IPS DF 6.9 (cell line): Measurements from ENCODE around the gene ABCA12.

Experiments
- DNase-seq: peaks from one replicate; pipeline ENCODE4 v3.0.0-alpha.2; 2013; ENCODE audit warnings: low read depth, low spot score
- H3K27ac ChIP-seq: one replicate; pipeline ENCODE4 v1.5.1; 2013; ENCODE audit warnings: low read length, control low read depth
- H3K27me3 ChIP-seq: 2 replicates; pipeline ENCODE4 v1.6.1; 2013; ENCODE audit warnings: mild to moderate bottlenecking, low read length; ENCODE audit not compliant: control insufficient read depth, insufficient read depth
- H3K36me3 ChIP-seq: 2 replicates; pipeline ENCODE4 v1.6.1; 2013; ENCODE audit warnings: low read length; ENCODE audit not compliant: control insufficient read depth, insufficient read depth
- H3K4me1 ChIP-seq: 2 replicates; pipeline ENCODE4 v1.6.1; 2013; ENCODE audit warnings: low read length; ENCODE audit not compliant: control insufficient read depth, insufficient read depth
- H3K4me3 ChIP-seq: 2 replicates; pipeline ENCODE4 v1.5.1; 2013; ENCODE audit warnings: mild to moderate bottlenecking, low read length
- H3K9me3 ChIP-seq: 2 replicates; pipeline ENCODE4 v1.6.1; 2013; ENCODE audit warnings: low read length, inconsistent platforms; ENCODE audit not compliant: control insufficient read depth, insufficient read depth
- WGBS: extraction: QIAGEN DNeasy Blood & Tissue Kit; methylation state at CpG from one replicate; pipeline ENCODE4 v1.1.7; 2013; ENCODE audit warnings: mixed read lengths, missing lambda C conversion rate; ENCODE audit not compliant: insufficient read length, insufficient coverage; 5-methylcytosine and 5-hydroxymethylcytosine counted together

The ABCA12 gene

DNA sequence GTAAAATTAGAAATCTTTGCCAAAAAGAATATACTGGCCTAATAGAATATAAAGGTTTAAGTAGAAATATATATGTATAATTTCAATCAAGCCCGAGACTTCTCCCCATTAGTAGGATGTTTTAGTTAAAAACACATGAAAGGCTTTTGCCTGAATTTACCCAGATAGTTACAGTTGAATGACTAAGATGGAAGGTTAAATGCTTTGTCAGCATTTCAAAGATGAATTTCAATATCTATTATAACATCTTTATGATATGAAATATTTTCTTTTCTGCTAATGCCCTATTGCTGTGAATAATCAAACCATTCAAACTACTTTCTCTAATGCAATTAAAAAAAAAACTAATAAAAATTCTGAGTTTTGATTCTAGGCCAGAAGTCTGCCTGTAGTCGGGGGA lies 18.0 kb upstream of the ABCA12 start:
- WGBS = no CpG with 5 or more reads among the region's 2 CpGs
- H3K27ac ChIP-seq = no peak overlapping the region
- no peaks in the 10 kb centered on the region for H3K36me3 ChIP-seq
- H3K4me3 ChIP-seq = no peak overlapping the region
- H3K4me1 ChIP-seq = no peaks in the 10 kb centered on the region
- DNase-seq = no peak
- no peaks in the 10 kb centered on the region for H3K9me3 ChIP-seq
- H3K27me3 ChIP-seq = no peaks in the 10 kb centered on the region

DNA sequence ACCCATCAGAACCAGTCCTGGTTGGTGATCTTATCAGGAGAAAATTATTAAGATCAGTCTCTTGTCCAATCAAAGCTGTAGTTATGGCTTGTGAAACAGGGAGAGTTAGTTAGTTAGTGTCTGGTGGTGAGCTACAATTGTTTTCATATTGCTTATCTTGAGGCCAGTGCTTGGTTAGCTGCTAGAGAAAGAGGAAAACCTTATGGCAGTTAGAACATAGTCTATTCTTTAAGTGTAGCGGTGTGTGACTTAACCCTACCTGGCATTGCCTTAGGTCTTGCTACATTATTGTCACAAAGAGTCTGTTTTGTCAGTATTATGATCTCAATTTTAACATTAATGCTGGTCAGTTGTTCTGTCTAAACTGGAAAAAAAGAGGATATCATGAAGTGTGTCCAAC lies 11.5 kb upstream of the ABCA12 start:
- Histone ChIP-seq H3K4me3 (no peak overlapping the region), H3K27ac (no peak overlapping the region), H3K4me1 (no peaks in the 10 kb centered on the region), H3K27me3 (no peaks in the 10 kb centered on the region), H3K9me3 (no peaks in the 10 kb centered on the region), H3K36me3 (no peaks in the 10 kb centered on the region)
- WGBS = no CpG with 5 or more reads among the region's 1 CpG
- DNase-seq = no peak

DNA sequence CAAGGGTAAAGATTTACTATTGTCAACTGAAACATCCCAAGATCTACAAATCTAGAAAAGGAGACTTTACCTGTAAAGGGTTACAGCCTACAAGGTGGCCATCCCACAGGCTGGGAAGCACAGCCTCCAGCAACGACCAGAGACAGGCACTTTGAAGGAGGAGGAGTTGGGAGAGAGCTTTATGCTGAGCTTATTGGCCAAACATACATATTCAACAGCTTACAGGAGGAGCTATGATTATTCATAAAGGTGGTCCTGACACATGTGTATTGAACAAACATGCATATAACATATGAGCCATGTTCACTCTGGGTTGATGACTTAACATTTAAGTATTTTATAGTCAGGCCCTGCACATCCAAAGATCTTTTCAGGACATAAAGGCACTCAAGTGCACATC lies 11.1 kb upstream of the ABCA12 start:
- no peaks in the 10 kb centered on the region for H3K9me3 ChIP-seq
- no peaks in the 10 kb centered on the region for H3K4me1 ChIP-seq
- no peak overlapping the region for H3K27ac ChIP-seq
- no peak for DNase-seq
- no peak overlapping the region for H3K4me3 ChIP-seq
- no peaks in the 10 kb centered on the region for H3K36me3 ChIP-seq
- no CpG with 5 or more reads among the region's 1 CpG for WGBS
- H3K27me3 ChIP-seq = no peaks in the 10 kb centered on the region

DNA sequence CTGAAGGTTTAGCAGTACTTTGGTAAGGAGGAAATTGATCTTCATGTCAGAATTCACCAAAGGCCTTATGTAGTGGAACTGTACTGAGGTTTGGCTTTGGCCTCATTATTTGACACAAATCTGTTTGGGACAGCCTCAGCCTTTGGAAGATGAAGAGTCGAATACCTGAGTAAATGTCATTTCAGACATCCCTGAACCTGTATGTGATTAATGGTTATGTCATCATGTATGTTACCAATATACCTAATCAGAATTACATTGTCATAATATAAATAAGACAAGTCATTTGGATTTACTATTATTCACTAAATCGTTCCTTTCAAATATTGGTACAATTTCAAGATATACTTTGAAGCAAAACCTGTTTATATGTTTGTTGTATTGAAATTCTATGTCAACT lies 10.6 kb upstream of the ABCA12 start:
- H3K27me3 ChIP-seq = no peaks in the 10 kb centered on the region
- DNase-seq = no peak
- no peak overlapping the region for H3K4me3 ChIP-seq
- WGBS = no CpG with 5 or more reads among the region's 2 CpGs
- no peaks in the 10 kb centered on the region for H3K9me3 ChIP-seq
- no peaks in the 10 kb centered on the region for H3K4me1 ChIP-seq
- H3K27ac ChIP-seq = no peak overlapping the region
- no peaks in the 10 kb centered on the region for H3K36me3 ChIP-seq

DNA sequence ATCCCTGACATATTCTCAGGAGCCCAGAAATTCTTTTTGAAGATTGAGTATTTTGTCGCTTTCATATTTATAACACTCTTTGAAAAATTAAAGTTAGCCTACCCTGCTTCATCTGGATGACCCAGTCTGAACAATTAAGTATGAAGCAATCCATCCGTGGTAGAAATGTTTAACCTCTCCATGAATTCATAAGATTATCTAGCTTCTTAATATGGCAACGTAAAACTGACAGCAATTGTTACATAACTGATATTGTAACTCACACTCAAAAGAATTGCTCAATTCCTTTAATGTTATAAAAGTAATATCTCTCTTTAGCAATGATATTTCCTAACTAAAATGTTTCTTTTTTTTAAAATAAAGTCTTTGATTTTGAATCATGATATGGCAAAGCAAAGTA lies 7.2 kb upstream of the ABCA12 start:
- Histone ChIP-seq H3K36me3 (no peaks in the 10 kb centered on the region), H3K9me3 (no peaks in the 10 kb centered on the region), H3K27me3 (no peaks in the 10 kb centered on the region), H3K4me3 (no peak overlapping the region), H3K4me1 (no peaks in the 10 kb centered on the region), H3K27ac (no peak overlapping the region)
- no peak for DNase-seq
- WGBS = no CpG with 5 or more reads among the region's 3 CpGs

DNA sequence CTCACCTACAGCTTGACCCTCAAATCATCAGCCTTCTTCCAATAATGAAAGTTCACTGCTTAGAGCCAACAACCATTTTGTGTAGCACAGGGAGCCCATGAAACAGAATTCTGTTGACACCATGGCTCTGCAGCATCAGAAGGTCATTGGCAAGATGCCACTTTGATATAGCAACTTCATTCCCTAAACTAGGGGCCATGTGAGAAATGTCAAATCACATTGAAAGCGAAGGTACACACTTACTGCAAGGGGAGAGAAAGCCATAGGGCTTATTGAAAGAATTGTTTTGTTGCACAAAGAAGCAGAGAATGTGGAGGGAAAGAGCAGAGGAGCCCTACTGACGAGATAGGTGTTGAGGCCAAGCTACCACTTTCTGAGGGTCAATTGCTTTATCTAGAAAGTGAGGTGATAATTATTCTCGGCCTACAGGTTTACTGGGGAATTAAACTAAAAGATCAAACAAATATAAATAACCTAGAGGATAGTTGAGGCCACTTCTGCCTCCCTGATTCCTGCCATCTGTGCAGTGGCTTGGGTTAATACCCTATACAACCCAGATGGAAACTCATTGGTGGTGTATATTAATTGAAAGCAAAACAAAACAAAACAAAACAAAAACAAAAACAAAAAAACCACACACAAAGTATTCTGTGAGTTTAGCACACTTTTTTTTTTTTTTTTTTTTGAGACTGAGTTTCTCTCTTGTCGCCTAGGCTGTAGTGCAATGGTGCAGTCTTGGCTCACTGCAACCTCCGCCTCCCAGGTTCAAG lies 5.9 kb upstream of the ABCA12 start:
- Histone ChIP-seq H3K4me1 (no peaks in the 10 kb centered on the region), H3K9me3 (no peaks in the 10 kb centered on the region), H3K27ac (no peak overlapping the region), H3K4me3 (no peak overlapping the region), H3K27me3 (no peaks in the 10 kb centered on the region), H3K36me3 (no peaks in the 10 kb centered on the region)
- WGBS = no CpG with 5 or more reads among the region's 5 CpGs
- DNase-seq = no peak

DNA sequence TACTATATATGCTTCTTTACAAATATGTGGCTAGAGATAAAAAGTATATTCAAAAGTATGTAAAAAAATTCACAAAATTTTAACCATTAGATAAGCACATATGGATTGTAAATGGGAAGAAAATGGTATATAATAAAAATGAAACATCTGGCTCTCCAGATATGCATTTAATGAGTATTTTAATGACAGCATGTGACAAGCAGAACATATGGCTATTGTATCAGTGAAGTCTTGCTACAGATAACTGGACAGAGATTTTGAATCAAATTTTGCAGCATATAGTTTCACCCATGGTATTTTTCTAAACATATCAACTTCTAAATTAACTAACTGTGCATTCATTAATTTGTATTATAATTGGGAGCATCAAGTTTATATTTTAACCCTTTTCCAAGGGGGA lies 5.0 kb upstream of the ABCA12 start:
- H3K27ac ChIP-seq = no peak overlapping the region
- no peaks in the 10 kb centered on the region for H3K36me3 ChIP-seq
- no peaks in the 10 kb centered on the region for H3K27me3 ChIP-seq
- H3K9me3 ChIP-seq = no peaks in the 10 kb centered on the region
- H3K4me1 ChIP-seq = no peaks in the 10 kb centered on the region
- no peak for DNase-seq
- no peak overlapping the region for H3K4me3 ChIP-seq

DNA sequence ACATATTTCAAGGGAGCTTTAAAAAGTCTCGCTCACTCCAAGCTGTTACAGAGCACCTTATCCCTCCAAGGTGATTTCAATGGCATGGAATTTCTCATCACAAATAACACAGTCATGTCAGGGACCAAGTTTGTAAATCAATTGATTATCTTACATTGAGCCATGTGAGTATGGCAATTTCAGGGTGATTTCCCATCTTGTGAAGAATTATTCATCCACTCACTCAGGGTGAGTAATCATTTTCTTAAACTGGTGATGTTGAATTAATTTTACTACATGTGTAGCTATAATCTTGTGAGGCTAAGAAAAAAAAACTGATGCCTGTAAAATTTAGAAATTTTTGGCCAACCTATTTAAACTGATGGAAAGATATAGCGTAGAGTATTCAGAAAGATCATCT lies 3.3 kb upstream of the ABCA12 start:
- H3K4me1 ChIP-seq = no peaks in the 10 kb centered on the region

DNA sequence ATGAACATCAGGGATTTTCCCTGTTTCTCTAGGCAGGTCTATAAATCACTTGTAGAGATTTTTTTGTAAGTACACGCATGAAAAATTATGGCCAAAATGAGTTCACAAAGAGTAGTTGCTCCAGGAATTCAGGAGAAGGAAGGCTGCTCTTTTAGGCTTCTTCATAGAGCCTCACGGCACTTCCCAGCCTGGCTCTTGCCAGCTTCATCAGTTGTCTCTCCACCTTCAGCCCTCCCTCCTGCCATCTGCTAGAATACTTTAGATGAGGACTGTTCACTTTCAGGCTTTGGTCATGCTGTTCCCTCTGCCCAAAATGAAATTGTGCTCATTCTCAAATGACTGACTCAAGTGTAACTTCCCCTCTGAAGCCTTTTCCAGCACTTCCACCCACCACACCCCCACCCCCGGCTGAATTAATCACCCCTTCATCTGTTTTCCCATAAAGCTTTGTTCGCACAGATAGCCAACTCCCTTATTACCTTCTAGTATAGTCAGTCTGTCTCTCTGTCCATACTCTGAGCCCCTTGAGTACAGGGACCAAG lies 1.8 kb upstream of the ABCA12 start:
- Histone ChIP-seq H3K4me1 (no peaks in the 10 kb centered on the region), H3K27ac (no peak overlapping the region), H3K9me3 (no peaks in the 10 kb centered on the region), H3K4me3 (no peak overlapping the region), H3K36me3 (no peaks in the 10 kb centered on the region), H3K27me3 (no peaks in the 10 kb centered on the region)
- no CpG with 5 or more reads among the region's 4 CpGs for WGBS
- no peak for DNase-seq

More for the DNA sequence above, 3.3 kb upstream of the ABCA12 start:
- DNase-seq = no peak
- Histone ChIP-seq H3K4me3 (no peak overlapping the region), H3K36me3 (no peaks in the 10 kb centered on the region), H3K27me3 (no peaks in the 10 kb centered on the region), H3K9me3 (no peaks in the 10 kb centered on the region), H3K27ac (no peak overlapping the region)
- WGBS = no CpG with 5 or more reads among the region's 2 CpGs

DNA sequence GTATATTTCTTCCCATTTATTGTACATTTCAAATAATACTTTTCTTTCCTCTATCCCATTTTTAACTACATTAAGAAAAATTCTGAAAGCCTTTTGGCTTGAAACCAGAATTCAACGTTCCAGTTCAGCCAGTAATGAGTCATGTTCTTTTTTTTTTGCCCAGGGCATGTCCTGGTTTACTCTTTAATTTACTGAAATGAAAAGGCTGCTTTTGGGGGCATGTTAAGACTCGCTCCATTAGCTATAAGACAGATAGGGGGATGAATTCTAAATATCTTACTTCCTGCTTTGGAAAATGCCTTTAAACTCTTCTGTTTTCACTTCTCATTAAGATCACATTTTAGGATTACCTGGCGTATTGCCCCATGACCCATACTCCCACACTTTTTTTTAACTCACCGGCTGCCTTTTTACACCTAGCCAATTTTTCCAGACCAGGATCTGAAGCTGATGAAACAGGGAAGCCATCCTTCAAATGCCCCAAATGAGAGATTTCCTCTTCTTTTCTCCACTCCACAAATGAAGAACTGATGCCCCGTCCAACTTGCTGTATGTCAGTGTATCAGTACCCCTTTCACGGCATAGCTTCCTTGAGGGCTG lies 585 bp downstream of the ABCA12 start:
- H3K4me3 ChIP-seq = no peak overlapping the region
- H3K4me1 ChIP-seq = no peaks in the 10 kb centered on the region
- DNase-seq = no peak
- no CpG with 5 or more reads among the region's 6 CpGs for WGBS
- H3K27ac ChIP-seq = no peak overlapping the region
- H3K27me3 ChIP-seq = no peaks in the 10 kb centered on the region
- no peaks in the 10 kb centered on the region for H3K9me3 ChIP-seq
- H3K36me3 ChIP-seq = no peaks in the 10 kb centered on the region

DNA sequence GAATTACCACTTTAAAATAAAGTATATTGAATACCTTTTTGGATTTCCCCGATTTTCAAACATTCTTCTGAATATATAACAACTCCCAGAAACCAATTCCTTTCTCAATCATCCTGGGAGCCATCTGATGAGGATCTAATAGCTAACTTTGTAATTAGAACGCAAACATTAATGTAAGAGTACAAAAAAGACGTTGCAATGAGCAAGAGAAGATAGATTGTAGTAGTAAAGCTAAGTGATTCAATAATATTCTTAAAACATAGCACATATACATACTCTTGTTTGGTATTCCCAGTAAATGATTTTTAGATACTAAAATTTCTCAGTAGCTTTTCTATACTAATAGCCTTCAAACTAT lies 1.1 kb downstream of the ABCA12 start:
- H3K27me3 ChIP-seq = no peaks in the 10 kb centered on the region
- no peaks in the 10 kb centered on the region for H3K36me3 ChIP-seq
- H3K4me1 ChIP-seq = no peaks in the 10 kb centered on the region
- no peak for DNase-seq
- H3K27ac ChIP-seq = no peak overlapping the region
- WGBS = no CpG with 5 or more reads among the region's 3 CpGs
- no peak overlapping the region for H3K4me3 ChIP-seq
- H3K9me3 ChIP-seq = no peaks in the 10 kb centered on the region
